Measurements from ENCODE around the gene ZBTB49.

DNA sequence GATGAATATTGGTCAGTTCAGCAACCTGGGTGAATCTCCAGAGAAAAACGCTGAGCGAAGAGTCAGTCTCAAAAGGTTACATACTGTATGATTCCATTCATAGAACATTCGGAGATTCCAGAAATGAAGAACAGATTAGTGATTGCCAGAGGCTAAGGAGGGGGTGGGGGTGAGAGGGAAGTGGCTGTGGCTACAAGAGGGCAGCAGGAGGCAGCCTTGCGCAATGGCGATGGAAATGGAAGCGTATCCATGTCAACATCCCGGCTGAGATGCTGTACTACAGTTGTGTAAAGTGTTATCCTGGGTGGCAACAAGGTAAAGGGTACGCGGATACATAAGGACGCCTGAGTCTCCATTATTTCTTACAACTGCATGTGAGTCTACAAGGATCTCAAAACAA, 18.1 kb upstream of the ZBTB49 start:
- TF ChIP-seq POLR2A (IDR thresholded peaks at IDR 0.05): no peak
- TF ChIP-seq, protein P1, sequence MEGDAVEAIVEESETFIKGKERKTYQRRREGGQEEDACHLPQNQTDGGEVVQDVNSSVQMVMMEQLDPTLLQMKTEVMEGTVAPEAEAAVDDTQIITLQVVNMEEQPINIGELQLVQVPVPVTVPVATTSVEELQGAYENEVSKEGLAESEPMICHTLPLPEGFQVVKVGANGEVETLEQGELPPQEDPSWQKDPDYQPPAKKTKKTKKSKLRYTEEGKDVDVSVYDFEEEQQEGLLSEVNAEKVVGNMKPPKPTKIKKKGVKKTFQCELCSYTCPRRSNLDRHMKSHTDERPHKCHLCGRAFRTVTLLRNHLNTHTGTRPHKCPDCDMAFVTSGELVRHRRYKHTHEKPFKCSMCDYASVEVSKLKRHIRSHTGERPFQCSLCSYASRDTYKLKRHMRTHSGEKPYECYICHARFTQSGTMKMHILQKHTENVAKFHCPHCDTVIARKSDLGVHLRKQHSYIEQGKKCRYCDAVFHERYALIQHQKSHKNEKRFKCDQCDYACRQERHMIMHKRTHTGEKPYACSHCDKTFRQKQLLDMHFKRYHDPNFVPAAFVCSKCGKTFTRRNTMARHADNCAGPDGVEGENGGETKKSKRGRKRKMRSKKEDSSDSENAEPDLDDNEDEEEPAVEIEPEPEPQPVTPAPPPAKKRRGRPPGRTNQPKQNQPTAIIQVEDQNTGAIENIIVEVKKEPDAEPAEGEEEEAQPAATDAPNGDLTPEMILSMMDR (IDR thresholded peaks at IDR 0.05): no peak
- TF ChIP-seq POLR2AphosphoS5 (IDR thresholded peaks at IDR 0.05): no peak

All from gastroesophageal sphincter (tissue), 3 donors.